ENCODE measurements around the gene BCAN. TPM values are rescaled to one million over a fixed set of nuclear protein-coding genes. Genes with fewer than 3 reads are reported as not detected.
"Not testable (repeated sequence)": the region's sequence is repeated elsewhere in the genome, so short reads cannot be mapped to it uniquely, and the experiment has no call there.

Gene BCAN
- under 1 TPM in 3 of 4 donors, not detected in 1; 0.12 to 0.58 (median 0.13) TPM for polyA plus RNA-seq (ENCODE audit: insufficient read length in 4 of 4)

GRCh38 chr1:156641761-156642264 lies at the start of gene BCAN:
Gene BCAN (plus strand): TSS chr1:156642117. CDS start chr1:156646055, 3,938 bp downstream.
- no peak for DNase-seq (ENCODE audit: low read depth in 4 of 4, low spot score in 3 of 4)

GRCh38 chr1:156592158-156592909 lies 49.6 kb upstream of the BCAN start:
- DNase-seq (ENCODE audit: low read depth in 4 of 4, low spot score in 3 of 4), result no peak

GRCh38 chr1:156592910-156593660 lies 48.8 kb upstream of the BCAN start:
- no peak for DNase-seq (ENCODE audit: low read depth in 4 of 4, low spot score in 3 of 4)

- no peak for DNase-seq (ENCODE audit: low read depth in 4 of 4, low spot score in 3 of 4)
Measured at GRCh38 chr1:156593661-156593989, 48.3 kb upstream of the BCAN start.

- no peak for DNase-seq (ENCODE audit: low read depth in 4 of 4, low spot score in 3 of 4)
Measured at GRCh38 chr1:156594190-156594589, 47.7 kb upstream of the BCAN start.

GRCh38 chr1:156595016-156595415 lies 46.9 kb upstream of the BCAN start:
- no peak for DNase-seq (ENCODE audit: low read depth in 4 of 4, low spot score in 3 of 4)

GRCh38 chr1:156596426-156596825 lies 45.5 kb upstream of the BCAN start:
- DNase-seq (ENCODE audit: low read depth in 4 of 4, low spot score in 3 of 4), result no peak

- DNase-seq (ENCODE audit: low read depth in 4 of 4, low spot score in 3 of 4), result no peak
Measured at GRCh38 chr1:156598125-156598524, 43.8 kb upstream of the BCAN start.

- DNase-seq (ENCODE audit: low read depth in 4 of 4, low spot score in 3 of 4), result no peak
Measured at GRCh38 chr1:156598731-156599432, 43.0 kb upstream of the BCAN start.

GRCh38 chr1:156599811-156600210 lies 42.1 kb upstream of the BCAN start:
- no peak for DNase-seq (ENCODE audit: low read depth in 4 of 4, low spot score in 3 of 4)

GRCh38 chr1:156600733-156601121 lies 41.2 kb upstream of the BCAN start:
- no peak for DNase-seq (ENCODE audit: low read depth in 4 of 4, low spot score in 3 of 4)

- DNase-seq (ENCODE audit: low read depth in 4 of 4, low spot score in 3 of 4), result peak in 1 of 4 donors; percentile 76
Measured at GRCh38 chr1:156601122-156601830, 40.6 kb upstream of the BCAN start, which contains the start of gene GPATCH4. Gene GPATCH4 (minus strand): TSS chr1:156601479.

- no peak for DNase-seq (ENCODE audit: low read depth in 4 of 4, low spot score in 3 of 4)
Measured at GRCh38 chr1:156601892-156602291, 40.0 kb upstream of the BCAN start.

GRCh38 chr1:156602557-156602993 lies 39.3 kb upstream of the BCAN start:
- no peak for DNase-seq (ENCODE audit: low read depth in 4 of 4, low spot score in 3 of 4)

GRCh38 chr1:156607344-156607743 lies 34.6 kb upstream of the BCAN start:
- DNase-seq (ENCODE audit: low read depth in 4 of 4, low spot score in 3 of 4), result not testable (repeated sequence)

GRCh38 chr1:156608036-156608674 lies 33.8 kb upstream of the BCAN start:
- no peak for DNase-seq (ENCODE audit: low read depth in 4 of 4, low spot score in 3 of 4)

- DNase-seq (ENCODE audit: low read depth in 4 of 4, low spot score in 3 of 4), result no peak
Measured at GRCh38 chr1:156608981-156609380, 32.9 kb upstream of the BCAN start.

- not testable (repeated sequence) for DNase-seq (ENCODE audit: low read depth in 4 of 4, low spot score in 3 of 4)
Measured at GRCh38 chr1:156610072-156610471, 31.8 kb upstream of the BCAN start.

- DNase-seq (ENCODE audit: low read depth in 4 of 4, low spot score in 3 of 4), result no peak
Measured at GRCh38 chr1:156612666-156613065, 29.3 kb upstream of the BCAN start.

GRCh38 chr1:156615946-156616345 lies 26.0 kb upstream of the BCAN start:
- no peak for DNase-seq (ENCODE audit: low read depth in 4 of 4, low spot score in 3 of 4)
